IPS DF 6.9 (cell line): ENCODE measurements around the gene WDR7.

Source experiments
- DNase-seq: peaks from one replicate; pipeline ENCODE4 v3.0.0-alpha.2; 2013; ENCODE audit warnings: low read depth, low spot score
- H3K27ac ChIP-seq: one replicate; pipeline ENCODE4 v1.5.1; 2013; ENCODE audit warnings: low read length, control low read depth
- H3K27me3 ChIP-seq: 2 replicates; pipeline ENCODE4 v1.6.1; 2013; ENCODE audit warnings: mild to moderate bottlenecking, low read length; ENCODE audit not compliant: control insufficient read depth, insufficient read depth
- H3K36me3 ChIP-seq: 2 replicates; pipeline ENCODE4 v1.6.1; 2013; ENCODE audit warnings: low read length; ENCODE audit not compliant: control insufficient read depth, insufficient read depth
- H3K4me1 ChIP-seq: 2 replicates; pipeline ENCODE4 v1.6.1; 2013; ENCODE audit warnings: low read length; ENCODE audit not compliant: control insufficient read depth, insufficient read depth
- H3K4me3 ChIP-seq: 2 replicates; pipeline ENCODE4 v1.5.1; 2013; ENCODE audit warnings: mild to moderate bottlenecking, low read length
- H3K9me3 ChIP-seq: 2 replicates; pipeline ENCODE4 v1.6.1; 2013; ENCODE audit warnings: low read length, inconsistent platforms; ENCODE audit not compliant: control insufficient read depth, insufficient read depth
- WGBS: extraction: QIAGEN DNeasy Blood & Tissue Kit; methylation state at CpG from one replicate; pipeline ENCODE4 v1.1.7; 2013; ENCODE audit warnings: mixed read lengths, missing lambda C conversion rate; ENCODE audit not compliant: insufficient read length, insufficient coverage; 5-methylcytosine and 5-hydroxymethylcytosine counted together

The WDR7 gene

GRCh38 chr18:56999823-57000222 is 348.7 kb downstream of the WDR7 start:
- WGBS: no CpG with 5 or more reads among the region's 3 CpGs
- Histone ChIP-seq H3K4me1 (no peaks in the 10 kb centered on the region), H3K27ac (no peak overlapping the region), H3K27me3 (no peaks in the 10 kb centered on the region), H3K36me3 (no peaks in the 10 kb centered on the region), H3K4me3 (no peak overlapping the region), H3K9me3 (no peaks in the 10 kb centered on the region)
- DNase-seq: no peak

DNA sequence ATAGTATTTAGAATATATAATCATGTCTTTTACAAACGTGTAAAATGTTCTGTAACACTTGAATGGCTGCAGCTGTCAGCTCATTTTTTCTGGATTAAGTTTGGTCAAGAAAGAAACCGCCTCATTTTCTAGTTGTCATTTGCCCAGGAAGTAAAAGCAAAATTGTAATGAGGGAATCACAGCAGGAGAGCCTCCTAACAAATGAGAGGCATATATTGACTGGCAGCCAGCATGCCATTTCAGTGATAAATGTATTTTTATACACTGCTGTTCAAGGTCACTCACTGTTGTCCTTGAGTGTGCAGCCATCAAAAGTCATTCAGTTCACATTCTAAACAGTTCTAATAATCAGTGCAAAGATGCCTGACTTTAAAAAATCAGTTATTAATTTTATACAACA is 351.5 kb downstream of the WDR7 start:
- Histone ChIP-seq H3K4me3 (no peak overlapping the region), H3K4me1 (no peaks in the 10 kb centered on the region), H3K9me3 (no peaks in the 10 kb centered on the region), H3K36me3 (no peaks in the 10 kb centered on the region), H3K27me3 (no peaks in the 10 kb centered on the region), H3K27ac (no peak overlapping the region)
- DNase-seq: no peak
- WGBS: no CpG with 5 or more reads among the region's 2 CpGs

DNA sequence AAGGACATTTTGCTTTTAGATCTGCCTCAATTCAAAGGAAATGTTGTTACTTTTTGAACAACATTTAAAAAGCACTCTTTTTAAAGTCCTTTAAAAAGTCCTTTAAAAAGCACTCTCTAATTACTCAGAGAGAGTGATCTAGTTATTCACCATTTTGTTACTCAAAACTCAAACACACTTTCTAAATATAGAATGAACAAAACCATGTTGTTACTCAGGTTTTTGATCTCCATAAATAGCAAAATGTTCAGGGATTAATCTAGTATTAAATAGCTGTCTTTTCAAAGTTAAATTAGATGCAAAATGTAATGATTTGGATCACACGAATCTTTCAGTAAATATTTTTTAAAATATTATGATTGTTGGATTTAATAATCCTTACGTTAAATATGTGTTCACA is 352.2 kb downstream of the WDR7 start:
- H3K9me3 ChIP-seq: no peaks in the 10 kb centered on the region
- H3K36me3 ChIP-seq: no peaks in the 10 kb centered on the region
- no peak overlapping the region for H3K27ac ChIP-seq
- no peaks in the 10 kb centered on the region for H3K4me1 ChIP-seq
- DNase-seq: no peak
- H3K27me3 ChIP-seq: no peaks in the 10 kb centered on the region
- WGBS: no CpG with 5 or more reads among the region's 2 CpGs
- no peak overlapping the region for H3K4me3 ChIP-seq

DNA sequence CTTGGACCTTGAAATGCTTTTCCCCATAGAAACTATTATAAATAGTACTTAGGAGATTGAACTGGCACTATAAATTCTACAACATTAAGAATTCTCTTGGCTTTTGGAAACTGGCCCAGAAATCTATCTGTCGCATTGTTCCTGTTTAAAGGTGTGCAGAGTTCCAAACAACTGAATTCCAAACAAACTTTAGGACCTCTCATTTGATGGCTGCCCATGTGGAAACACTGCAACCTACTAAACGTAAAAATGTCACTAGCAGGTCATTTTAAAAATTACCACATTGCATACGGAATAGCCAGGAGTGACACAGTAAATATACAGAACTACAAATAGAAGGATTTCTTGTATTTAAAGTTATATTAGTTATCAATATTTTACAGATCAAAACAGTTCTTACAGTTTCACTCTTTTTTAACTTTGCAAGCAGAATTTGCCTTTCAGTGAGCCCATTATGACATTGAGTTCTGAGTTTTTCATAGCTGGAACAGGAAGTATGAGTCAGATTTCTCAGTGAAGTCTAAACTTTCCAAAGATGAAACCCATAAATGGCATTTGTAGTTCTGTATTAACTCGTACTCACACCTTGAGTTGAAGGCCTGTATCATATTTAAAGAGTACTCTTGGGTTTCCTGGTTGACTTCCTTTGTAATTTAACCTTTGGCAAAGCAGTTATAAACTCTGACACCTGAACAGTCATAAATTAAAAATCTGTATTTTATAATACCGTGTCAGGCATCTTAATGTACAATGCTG is 353.4 kb downstream of the WDR7 start:
- no peaks in the 10 kb centered on the region for H3K27me3 ChIP-seq
- H3K9me3 ChIP-seq: no peaks in the 10 kb centered on the region
- no peaks in the 10 kb centered on the region for H3K4me1 ChIP-seq
- no peak overlapping the region for H3K27ac ChIP-seq
- H3K4me3 ChIP-seq: no peak overlapping the region
- WGBS: no CpG with 5 or more reads among the region's 5 CpGs
- DNase-seq: no peak
- no peaks in the 10 kb centered on the region for H3K36me3 ChIP-seq

GRCh38 chr18:57008001-57008686 is 357.0 kb downstream of the WDR7 start:
- Histone ChIP-seq H3K4me1 (no peaks in the 10 kb centered on the region), H3K9me3 (no peaks in the 10 kb centered on the region), H3K4me3 (no peak overlapping the region), H3K27me3 (no peaks in the 10 kb centered on the region), H3K27ac (no peak overlapping the region), H3K36me3 (no peaks in the 10 kb centered on the region)
- DNase-seq: no peak
- WGBS: no CpG with 5 or more reads among the region's 11 CpGs

DNA sequence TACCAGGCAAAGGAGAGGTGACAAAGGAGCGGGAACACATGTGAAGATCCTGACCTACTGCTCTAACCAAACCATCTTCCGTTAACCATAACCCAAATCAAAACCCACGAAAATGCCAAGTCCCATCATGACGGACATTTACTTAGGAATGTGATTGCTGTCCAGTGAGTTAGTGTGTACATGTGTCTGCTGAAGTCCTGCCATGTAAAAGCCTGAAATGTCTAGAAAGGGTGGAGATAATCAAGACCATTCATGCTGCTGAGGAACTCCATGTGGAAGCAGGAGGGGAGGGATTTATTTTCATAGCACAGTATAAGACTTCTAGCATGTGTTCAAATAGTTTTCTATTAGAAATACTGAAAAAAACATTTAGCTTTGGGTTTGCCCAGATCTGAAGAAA is 358.7 kb downstream of the WDR7 start:
- WGBS: no CpG with 5 or more reads among the region's 4 CpGs
- no peaks in the 10 kb centered on the region for H3K27me3 ChIP-seq
- H3K36me3 ChIP-seq: no peaks in the 10 kb centered on the region

DNA sequence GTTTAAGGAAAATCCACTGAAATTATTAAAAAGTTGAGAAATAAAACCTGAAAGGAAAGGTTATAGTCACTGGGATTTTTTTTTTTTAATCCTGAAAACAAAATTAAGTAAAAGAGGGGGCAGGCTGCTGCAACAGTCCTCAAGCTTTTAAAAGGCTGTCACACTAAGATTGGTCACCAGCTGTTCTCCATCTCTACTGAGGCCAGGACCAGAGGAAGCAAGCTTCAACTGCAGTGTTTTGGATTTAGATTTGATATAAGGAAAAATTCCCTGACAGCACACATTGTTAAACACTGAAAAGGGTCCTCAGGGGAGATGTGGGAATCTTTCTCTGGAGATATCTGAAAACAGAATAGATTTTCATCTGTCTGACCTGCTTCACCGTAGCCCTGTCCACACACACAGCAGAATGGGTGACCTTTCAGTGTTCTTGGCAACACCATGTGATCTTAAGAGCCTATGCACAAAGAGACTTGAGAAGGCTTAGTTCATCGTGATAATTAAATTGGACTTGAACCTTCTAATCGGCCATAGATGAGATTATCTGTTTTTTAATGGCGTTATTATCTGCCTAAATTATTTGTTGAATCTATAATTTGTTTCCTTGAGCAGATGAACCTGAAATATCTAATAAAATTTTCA is 363.7 kb downstream of the WDR7 start:
- no CpG with 5 or more reads among the region's 4 CpGs for WGBS
- Histone ChIP-seq H3K4me1 (no peaks in the 10 kb centered on the region), H3K4me3 (no peak overlapping the region), H3K9me3 (no peaks in the 10 kb centered on the region), H3K27me3 (no peaks in the 10 kb centered on the region), H3K36me3 (no peaks in the 10 kb centered on the region), H3K27ac (no peak overlapping the region)
- no peak for DNase-seq

More for the DNA sequence above, 358.7 kb downstream of the WDR7 start:
- Histone ChIP-seq H3K9me3 (no peaks in the 10 kb centered on the region), H3K4me3 (no peak overlapping the region), H3K27ac (no peak overlapping the region), H3K4me1 (no peaks in the 10 kb centered on the region)
- DNase-seq: no peak

DNA sequence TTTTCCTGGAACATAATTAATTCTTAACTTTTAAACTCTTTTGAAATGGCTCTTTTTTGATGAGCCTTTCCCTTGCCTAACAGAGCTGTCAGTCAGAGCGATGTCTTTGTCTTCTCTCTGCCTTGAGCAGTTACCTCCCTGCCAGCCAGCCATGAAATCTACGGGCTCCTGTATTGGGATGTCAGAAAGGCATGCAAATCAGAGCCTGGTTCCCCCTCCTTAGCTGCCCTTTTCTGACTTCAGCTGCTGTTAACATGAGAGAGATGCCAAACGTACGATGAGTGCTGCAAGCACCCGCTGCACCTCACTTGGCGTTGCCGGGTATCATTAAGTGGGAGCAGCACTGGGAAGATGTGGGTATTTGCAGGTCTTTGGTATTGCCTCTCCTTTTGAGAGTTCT is 364.3 kb downstream of the WDR7 start:
- DNase-seq: no peak

DNA sequence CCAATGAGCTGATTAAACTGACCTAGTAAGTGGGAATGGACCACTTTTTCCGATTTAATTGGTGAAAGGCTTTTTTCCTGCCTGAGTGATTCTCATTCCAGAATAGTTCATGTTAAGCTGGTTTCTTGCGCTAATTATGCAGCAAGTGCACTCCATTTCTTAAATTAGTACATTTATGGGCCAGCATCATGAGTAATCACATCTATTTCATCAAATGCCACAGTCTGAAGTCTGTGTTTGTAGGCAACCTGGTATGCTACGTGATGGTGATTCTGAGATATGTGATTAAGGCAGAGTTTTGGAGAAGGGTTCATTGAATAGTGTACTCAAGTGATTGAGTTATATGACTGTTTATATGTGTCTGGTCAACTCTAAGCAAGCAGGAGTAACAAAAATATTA is 367.7 kb downstream of the WDR7 start:
- Histone ChIP-seq H3K27ac (no peak overlapping the region), H3K9me3 (no peaks in the 10 kb centered on the region), H3K27me3 (no peaks in the 10 kb centered on the region), H3K4me1 (no peaks in the 10 kb centered on the region), H3K36me3 (no peaks in the 10 kb centered on the region), H3K4me3 (no peak overlapping the region)
- DNase-seq: no peak
- WGBS: no CpG with 5 or more reads among the region's 3 CpGs

More for the DNA sequence above, 364.3 kb downstream of the WDR7 start:
- no peaks in the 10 kb centered on the region for H3K36me3 ChIP-seq
- no peaks in the 10 kb centered on the region for H3K4me1 ChIP-seq
- WGBS: no CpG with 5 or more reads among the region's 7 CpGs
- no peak overlapping the region for H3K4me3 ChIP-seq
- no peak overlapping the region for H3K27ac ChIP-seq
- H3K27me3 ChIP-seq: no peaks in the 10 kb centered on the region
- H3K9me3 ChIP-seq: no peaks in the 10 kb centered on the region

DNA sequence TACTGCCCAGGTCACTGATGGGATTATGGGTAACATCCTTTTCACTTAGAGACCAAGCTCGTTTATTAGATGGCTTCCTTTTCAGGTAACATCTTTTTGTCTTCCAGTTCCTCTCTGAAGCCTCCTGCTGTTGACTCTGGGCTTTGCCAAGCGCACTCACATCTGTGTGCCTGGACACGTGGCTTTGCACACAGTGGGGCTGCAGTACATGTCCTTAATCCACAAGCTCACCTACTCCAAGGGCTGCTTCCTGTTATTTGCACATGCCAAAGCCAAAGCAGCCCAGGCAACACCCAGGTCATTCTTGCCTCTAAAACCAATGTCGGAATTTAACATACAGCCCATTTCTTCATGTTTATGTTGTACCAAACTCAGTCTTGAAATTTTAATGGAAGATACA is 371.6 kb downstream of the WDR7 start:
- H3K4me3 ChIP-seq: no peak overlapping the region
- no peaks in the 10 kb centered on the region for H3K36me3 ChIP-seq
- H3K9me3 ChIP-seq: no peaks in the 10 kb centered on the region
- no peak for DNase-seq
- no peaks in the 10 kb centered on the region for H3K4me1 ChIP-seq
- H3K27me3 ChIP-seq: no peaks in the 10 kb centered on the region
- WGBS: no CpG with 5 or more reads among the region's 4 CpGs
- no peak overlapping the region for H3K27ac ChIP-seq
